ENCODE results near the gene PROM1.

- TF ChIP-seq CTCF (IDR thresholded peaks at IDR 0.05; ENCODE audit: poor library complexity, severe bottlenecking) (no peak), RAD21 (conservative IDR thresholded peaks at IDR 0.05) (no peak), EZH2 (IDR thresholded peaks at IDR 0.05; ENCODE audit: borderline replicate concordance, insufficient read depth, low read length, poor library complexity, severe bottlenecking) (no peak)
- TF ChIP-seq, protein P1, sequence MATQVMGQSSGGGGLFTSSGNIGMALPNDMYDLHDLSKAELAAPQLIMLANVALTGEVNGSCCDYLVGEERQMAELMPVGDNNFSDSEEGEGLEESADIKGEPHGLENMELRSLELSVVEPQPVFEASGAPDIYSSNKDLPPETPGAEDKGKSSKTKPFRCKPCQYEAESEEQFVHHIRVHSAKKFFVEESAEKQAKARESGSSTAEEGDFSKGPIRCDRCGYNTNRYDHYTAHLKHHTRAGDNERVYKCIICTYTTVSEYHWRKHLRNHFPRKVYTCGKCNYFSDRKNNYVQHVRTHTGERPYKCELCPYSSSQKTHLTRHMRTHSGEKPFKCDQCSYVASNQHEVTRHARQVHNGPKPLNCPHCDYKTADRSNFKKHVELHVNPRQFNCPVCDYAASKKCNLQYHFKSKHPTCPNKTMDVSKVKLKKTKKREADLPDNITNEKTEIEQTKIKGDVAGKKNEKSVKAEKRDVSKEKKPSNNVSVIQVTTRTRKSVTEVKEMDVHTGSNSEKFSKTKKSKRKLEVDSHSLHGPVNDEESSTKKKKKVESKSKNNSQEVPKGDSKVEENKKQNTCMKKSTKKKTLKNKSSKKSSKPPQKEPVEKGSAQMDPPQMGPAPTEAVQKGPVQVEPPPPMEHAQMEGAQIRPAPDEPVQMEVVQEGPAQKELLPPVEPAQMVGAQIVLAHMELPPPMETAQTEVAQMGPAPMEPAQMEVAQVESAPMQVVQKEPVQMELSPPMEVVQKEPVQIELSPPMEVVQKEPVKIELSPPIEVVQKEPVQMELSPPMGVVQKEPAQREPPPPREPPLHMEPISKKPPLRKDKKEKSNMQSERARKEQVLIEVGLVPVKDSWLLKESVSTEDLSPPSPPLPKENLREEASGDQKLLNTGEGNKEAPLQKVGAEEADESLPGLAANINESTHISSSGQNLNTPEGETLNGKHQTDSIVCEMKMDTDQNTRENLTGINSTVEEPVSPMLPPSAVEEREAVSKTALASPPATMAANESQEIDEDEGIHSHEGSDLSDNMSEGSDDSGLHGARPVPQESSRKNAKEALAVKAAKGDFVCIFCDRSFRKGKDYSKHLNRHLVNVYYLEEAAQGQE (IDR thresholded peaks at IDR 0.05; ENCODE audit: borderline replicate concordance), result no peak
These were observed 154.3 kb downstream of the PROM1 start for GRCh38 chr4:15929540-15929939.
